PC-3 (cell line): Measurements from ENCODE around the gene GSDME. TPM values are rescaled to one million over a fixed set of nuclear protein-coding genes. Genes with fewer than 3 reads are reported as not detected.

ENCODE experiments used
- ATAC-seq: fragments of 200-7000 bp; cut with Tn5 transposase; 2 replicates; pipeline ENCODE4 v1.9.1; 2020; ENCODE audit warnings: mild to moderate bottlenecking, moderate library complexity
- BruUV-seq: library from RNA; stranded (reverse); fragments of 400-500 nt; replicated peaks from 2 replicates; lab custom pipeline; 2021; lab: Mats Ljungman, UMichigan
- CTCF ChIA-PET: fragments of 300-600 bp; sonication (Branson Sonifier 250); formaldehyde crosslinking; loops from one replicate; lab custom pipeline; 2022; ENCODE audit warnings: antibody characterized with exemption; lab: Charles Lee
- POLR2A ChIA-PET: fragments of 300-600 bp; sonication (Branson Sonifier 250); formaldehyde crosslinking; loops from one replicate; lab custom pipeline; 2022; ENCODE audit warnings: antibody characterized with exemption; ENCODE audit not compliant: unreplicated experiment; lab: Charles Lee
- DNase-seq: peaks from one replicate; pipeline ENCODE4 v3.0.0-alpha.2; 2015
- H2AFZ ChIP-seq: fragments of 300-600 bp; sonication (generic); 2 replicates; pipeline ENCODE4 v1.6.0; 2016; ENCODE audit warnings: antibody characterized with exemption, low read length
- H3F3A ChIP-seq: fragments of 300-600 bp; sonication (generic); one replicate; pipeline ENCODE4 v1.6.0; 2017; ENCODE audit warnings: antibody characterized with exemption, low read length, control low read depth, mild to moderate bottlenecking; ENCODE audit not compliant: unreplicated experiment
- H3K27ac ChIP-seq: fragments of 300-600 bp; sonication (generic); 2 replicates; pipeline ENCODE4 v1.5.1; 2016; ENCODE audit warnings: mild to moderate bottlenecking, low read length
- H3K27me3 ChIP-seq: fragments of 300-600 bp; sonication (generic); 2 replicates; pipeline ENCODE4 v1.6.1; 2016; ENCODE audit warnings: low read length, mixed read lengths
- H3K36me3 ChIP-seq: fragments of 300-600 bp; sonication (generic); 2 replicates; pipeline ENCODE4 v1.6.1; 2016; ENCODE audit warnings: low read depth, mixed run types, low read length, mixed read lengths
- H3K4me1 ChIP-seq: fragments of 300-600 bp; sonication (generic); 2 replicates; pipeline ENCODE4 v1.5.1; 2016; ENCODE audit warnings: low read length; ENCODE audit not compliant: insufficient read depth
- H3K4me2 ChIP-seq: fragments of 300-600 bp; sonication (generic); 2 replicates; pipeline ENCODE4 v1.6.0; 2016; ENCODE audit warnings: low read length
- H3K4me3 ChIP-seq: fragments of 300-600 bp; sonication (generic); 2 replicates; pipeline ENCODE4 v1.5.1; 2016; ENCODE audit warnings: mild to moderate bottlenecking, low read length, mixed read lengths
- H3K79me2 ChIP-seq: fragments of 300-600 bp; sonication (generic); 2 replicates; pipeline ENCODE4 v1.6.1; 2017; ENCODE audit warnings: low read length, mixed read lengths
- H3K9ac ChIP-seq: fragments of 300-600 bp; sonication (generic); 2 replicates; pipeline ENCODE4 v1.6.0; 2016; ENCODE audit warnings: mild to moderate bottlenecking, low read length
- H3K9me2 ChIP-seq: fragments of 300-600 bp; sonication (generic); replicated peaks from 2 replicates; pipeline ENCODE4 v1.6.1; 2016; ENCODE audit warnings: mixed run types, low read length, mixed read lengths
- H3K9me3 ChIP-seq: fragments of 300-600 bp; sonication (generic); 2 replicates; pipeline ENCODE4 v1.6.1; 2016; ENCODE audit warnings: low read length, mixed read lengths
- H4K20me1 ChIP-seq: fragments of 300-600 bp; sonication (generic); 2 replicates; pipeline ENCODE4 v1.6.1; 2016; ENCODE audit warnings: low read length, mixed read lengths
- CTCF ChIP-seq: fragments of 300-600 bp; sonication (generic); conservative IDR thresholded peaks from 2 replicates; pipeline ENCODE4 v1.5.1; 2017; ENCODE audit warnings: antibody characterized with exemption, low read depth, mild to moderate bottlenecking, low read length
- EZH2 ChIP-seq: fragments of 300-600 bp; sonication (generic); IDR thresholded peaks from one replicate; pipeline ENCODE4 v1.6.1; 2017; ENCODE audit warnings: antibody characterized with exemption, mild to moderate bottlenecking, low read length; ENCODE audit not compliant: unreplicated experiment
- EZH2phosphoT487 ChIP-seq: fragments of 300-600 bp; sonication (generic); IDR thresholded peaks from 2 replicates; pipeline ENCODE4 v1.6.1; 2018; ENCODE audit warnings: mild to moderate bottlenecking, antibody characterized with exemption, low read length, borderline replicate concordance
- intact Hi-C: fragments of 100-400 bp; cut with micrococcal nuclease; formaldehyde crosslinking; loops from 2 replicates; pipeline ENCODE4 v1.9.0; 2023
- total RNA-seq: library from RNA; depleted of rRNA; stranded (reverse); fragments of >200 nt; gene quantifications from 2 replicates; pipeline ENCODE4 v1.2.3, GENCODE V29; 2014

GSDME gene
- total RNA-seq, 1 experiment from 2014 or later, result 12.0 TPM

GRCh38 chr7:24705461-24705954 lies 51.8 kb downstream of the GSDME start:
- Histone ChIP-seq H3K4me2 (no peak overlapping the region), H4K20me1 (no peaks in the 10 kb centered on the region), H2AFZ (no peak overlapping the region), H3K27me3 (no peaks in the 10 kb centered on the region), H3K9me3 (no peaks in the 10 kb centered on the region), H3K9ac (no peak overlapping the region), H3K4me1 (peaks cover 34% of the 10 kb centered on the region), H3K9me2 (no peaks in the 10 kb centered on the region), H3K4me3 (no peak overlapping the region), H3F3A (no peaks in the 10 kb centered on the region), H3K36me3 (no peaks in the 10 kb centered on the region), H3K79me2 (no peaks in the 10 kb centered on the region), H3K27ac (no peak overlapping the region)
- POLR2A ChIA-PET, result no interaction called here
- no peak for DNase-seq
- no TSS peak for BruUV-seq
- CTCF ChIA-PET, result no interaction called here
- no peak for TF ChIP-seq EZH2phosphoT487
- no peak for TF ChIP-seq EZH2
- no peak for TF ChIP-seq CTCF
- intact Hi-C loops, result no loop called here
- no peak for ATAC-seq

- Histone ChIP-seq H3K4me3 (no peak overlapping the region), H3K9me2 (no peaks in the 10 kb centered on the region), H3K79me2 (no peaks in the 10 kb centered on the region), H2AFZ (no peak overlapping the region), H3K9me3 (no peaks in the 10 kb centered on the region), H3F3A (no peaks in the 10 kb centered on the region), H3K27ac (no peak overlapping the region), H3K27me3 (no peaks in the 10 kb centered on the region), H3K36me3 (no peaks in the 10 kb centered on the region), H4K20me1 (no peaks in the 10 kb centered on the region), H3K9ac (no peak overlapping the region), H3K4me1 (peaks cover 37% of the 10 kb centered on the region), H3K4me2 (no peak overlapping the region)
- intact Hi-C loops, result no loop called here
- DNase-seq (no peak), ATAC-seq (no peak)
- ChIA-PET CTCF (no interaction called here), POLR2A (no interaction called here)
- no TSS peak for BruUV-seq
- TF ChIP-seq CTCF, result no peak
- no peak for TF ChIP-seq EZH2phosphoT487
- TF ChIP-seq EZH2, result no peak
Observed at GRCh38 chr7:24704311-24704710, 53.0 kb downstream of the GSDME start.

GRCh38 chr7:24703296-24703695 lies 54.0 kb downstream of the GSDME start:
- Histone ChIP-seq H3K79me2 (no peaks in the 10 kb centered on the region), H3K4me3 (no peak overlapping the region), H3K9me3 (no peaks in the 10 kb centered on the region), H3K27ac (no peak overlapping the region), H3F3A (no peaks in the 10 kb centered on the region), H3K36me3 (no peaks in the 10 kb centered on the region), H2AFZ (no peak overlapping the region), H4K20me1 (no peaks in the 10 kb centered on the region), H3K4me2 (no peak overlapping the region), H3K9ac (no peak overlapping the region), H3K4me1 (peaks cover 37% of the 10 kb centered on the region), H3K9me2 (no peaks in the 10 kb centered on the region), H3K27me3 (no peaks in the 10 kb centered on the region)
- DNase-seq (peak; percentile 39), ATAC-seq (peak; percentile 4; the same call in 1 of the 2 replicates)
- no TSS peak for BruUV-seq
- ChIA-PET POLR2A (interaction anchor here (0.6 kb wide), 1 partner anchor 384 kb away, joined by 3 read pairs; no protein-coding TSS in a partner anchor), CTCF (no interaction called here)
- intact Hi-C loops, result no loop called here
- no peak for TF ChIP-seq EZH2phosphoT487
- TF ChIP-seq CTCF, result no peak
- no peak for TF ChIP-seq EZH2
